Amygdala (tissue), 56 donors: ENCODE measurements around the gene FER1L5.

Source experiments
- DNase-seq, 56 donors: peaks; one replicate each; lab custom pipeline; 2025; lab: John Stamatoyannopoulos, UW

The FER1L5 gene

GRCh38 chr2:96693286-96694200 is 51.0 kb downstream of the FER1L5 start:
- DNase-seq = no peak

- DNase-seq = no peak
Measured at GRCh38 chr2:96694279-96694678, 51.7 kb downstream of the FER1L5 start.

GRCh38 chr2:96694816-96695455 is 52.4 kb downstream of the FER1L5 start:
- no peak for DNase-seq

- DNase-seq = no peak
Measured at GRCh38 chr2:96695602-96696001, 53.0 kb downstream of the FER1L5 start.

GRCh38 chr2:96697476-96697875 is 54.9 kb downstream of the FER1L5 start:
- DNase-seq = no peak

- no peak for DNase-seq
Measured at GRCh38 chr2:96698221-96698861, 55.8 kb downstream of the FER1L5 start.

- DNase-seq = no peak
Measured at GRCh38 chr2:96699021-96699420, 56.5 kb downstream of the FER1L5 start.

- no peak for DNase-seq
Measured at GRCh38 chr2:96699621-96700020, 57.1 kb downstream of the FER1L5 start.

GRCh38 chr2:96700086-96700485 is 57.5 kb downstream of the FER1L5 start:
- no peak for DNase-seq

GRCh38 chr2:96701636-96702035 is 59.1 kb downstream of the FER1L5 start:
- DNase-seq = no peak

- DNase-seq = no peak
Measured at GRCh38 chr2:96702098-96702785, 59.7 kb downstream of the FER1L5 start.

GRCh38 chr2:96703021-96703751 is 60.6 kb downstream of the FER1L5 start:
- DNase-seq = no peak

GRCh38 chr2:96710985-96711384 is 68.4 kb downstream of the FER1L5 start:
- no peak for DNase-seq

- DNase-seq = no peak
Measured at GRCh38 chr2:96715658-96716057, 73.1 kb downstream of the FER1L5 start.

- DNase-seq = no peak
Measured at GRCh38 chr2:96716388-96716787, 73.8 kb downstream of the FER1L5 start.

- no peak for DNase-seq
Measured at GRCh38 chr2:96726131-96726530, 83.6 kb downstream of the FER1L5 start.

- no peak for DNase-seq
Measured at GRCh38 chr2:96727431-96727830, 84.9 kb downstream of the FER1L5 start.

GRCh38 chr2:96729748-96730147 is 87.2 kb downstream of the FER1L5 start:
- DNase-seq = no peak

GRCh38 chr2:96730212-96730611 is 87.6 kb downstream of the FER1L5 start:
- DNase-seq = no peak

GRCh38 chr2:96733931-96734330 is 91.4 kb downstream of the FER1L5 start:
- no peak for DNase-seq
